ENCODE results near the gene LGALS3BP. TPM values are rescaled to one million over a fixed set of nuclear protein-coding genes. Genes with fewer than 3 reads are reported as not detected.

The LGALS3BP gene
- total and polyA plus RNA-seq, 4 donors: 66.0 to 224 (median 79.2) TPM

GRCh38 chr17:79006794-79007503, 27.2 kb upstream of the LGALS3BP start:
- Histone ChIP-seq H3K9me3 (ENCODE audit: control insufficient read depth in 4 of 4, low read length in 3 of 4) (no peaks in the 10 kb centered on the region), H3K27me3 (ENCODE audit: control insufficient read depth in 4 of 4, insufficient read depth in 4 of 4, low read length in 3 of 4) (no peaks in the 10 kb centered on the region), H3K27ac (ENCODE audit: low read depth in 1 of 2, low read length in 2 of 2) (no peak overlapping the region), H3K4me1 (ENCODE audit: control insufficient read depth in 4 of 4, insufficient read depth in 4 of 4, low read length in 3 of 4) (peaks cover 0 to 30% (median 10%) of the 10 kb centered on the region in 4 donors), H3K4me3 (ENCODE audit: low read depth in 1 of 3, low read length in 3 of 3) (no peak overlapping the region), H3K9ac (ENCODE audit: low read depth in 1 of 2, low read length in 2 of 2) (no peak overlapping the region), H3K36me3 (ENCODE audit: control insufficient read depth in 4 of 4, insufficient read depth in 3 of 4, low read depth in 1 of 4, low read length in 3 of 4) (peaks cover 0 to 3% (median 0%) of the 10 kb centered on the region in 4 donors)
- WGBS: 88% methylated on average over 19 of the region's 19 CpGs
- DNase-seq (ENCODE audit: low spot score): no peak
- TF ChIP-seq EGR1 (IDR thresholded peaks at IDR 0.05; ENCODE audit: low read depth in 2 of 2): no peak
- TF ChIP-seq MAX (IDR thresholded peaks at IDR 0.05): no peak
- TF ChIP-seq FOXA1 (IDR thresholded peaks at IDR 0.05): no peak
- no peak for TF ChIP-seq CTCF (IDR thresholded peaks at IDR 0.05; ENCODE audit: low read depth, low read length, missing input control)
- no peak for TF ChIP-seq RAD21 (IDR thresholded peaks at IDR 0.05)
- no peak for TF ChIP-seq SP1 (IDR thresholded peaks at IDR 0.05)
- TF ChIP-seq ZBTB33 (IDR thresholded peaks at IDR 0.05): no peak
- TF ChIP-seq RXRA (IDR thresholded peaks at IDR 0.05): no peak
- TF ChIP-seq HNF4A (conservative IDR thresholded peaks at IDR 0.05): no peak
- no peak for TF ChIP-seq GABPA (IDR thresholded peaks at IDR 0.05 in 1 of 2, conservative IDR thresholded peaks at IDR 0.05 in 1 of 2)
- no peak for TF ChIP-seq NR2F2 (IDR thresholded peaks at IDR 0.05)
- no peak for TF ChIP-seq YY1 (IDR thresholded peaks at IDR 0.05)
- TF ChIP-seq HNF4G (IDR thresholded peaks at IDR 0.05): no peak
- TF ChIP-seq FOXA2 (IDR thresholded peaks at IDR 0.05): no peak
- TF ChIP-seq REST (IDR thresholded peaks at IDR 0.05): no peak
- TF ChIP-seq JUND (IDR thresholded peaks at IDR 0.05): no peak
- TF ChIP-seq TAF1 (conservative IDR thresholded peaks at IDR 0.05): no peak
- TF ChIP-seq ATF3 (IDR thresholded peaks at IDR 0.05): no peak
